ENCODE data around the gene DHX15.

The DHX15 gene

DNA sequence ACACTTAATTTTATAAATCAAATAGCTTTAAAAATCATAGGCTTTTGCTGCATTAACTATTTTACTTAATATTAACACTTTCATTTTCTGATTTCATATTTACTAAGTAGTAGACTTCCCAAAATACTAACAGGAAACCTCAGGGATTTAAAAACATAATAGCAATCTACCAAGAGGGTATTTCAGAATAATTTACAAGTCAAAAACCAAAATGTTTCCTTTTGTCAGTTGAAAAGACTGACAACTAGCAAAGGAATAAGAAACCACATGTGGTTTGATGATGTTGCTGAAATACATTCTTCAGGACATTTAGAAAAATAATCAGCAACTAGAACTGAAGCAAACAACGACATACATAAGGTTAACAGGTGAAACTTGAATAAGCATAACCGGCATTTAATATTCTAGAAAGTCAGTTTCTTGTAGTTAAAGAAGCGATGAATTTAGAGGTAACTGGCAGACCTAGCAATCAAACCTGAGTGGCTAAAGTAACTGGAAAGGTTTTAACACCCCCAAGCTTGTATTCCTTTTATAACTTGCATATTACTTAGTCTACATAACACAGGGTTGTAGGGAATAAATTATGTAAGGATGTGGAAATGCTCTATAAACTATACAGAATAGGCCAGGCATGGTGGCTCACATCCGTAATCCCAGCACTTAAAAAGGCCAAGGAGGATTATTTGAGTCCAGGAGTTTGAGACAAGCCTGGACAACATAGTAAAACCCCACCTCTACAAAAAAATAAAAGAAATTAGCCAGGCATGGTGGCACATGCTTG is 40.0 kb downstream of the DHX15 start:
- Mint-ChIP-seq H3K9me3 (no peaks in the 10 kb centered on the region), H3K4me3 (no peak overlapping the region), H3K4me1 (peaks cover 8% of the 10 kb centered on the region), H3K36me3 (peaks cover 19% of the 10 kb centered on the region), H3K27ac (peak overlapping the region; percentile 24), H3K27me3 (no peaks in the 10 kb centered on the region)
- no peak for DNase-seq (ENCODE audit: low spot score in 2 of 2)
- ATAC-seq (ENCODE audit: low read depth) = no peak

DNA sequence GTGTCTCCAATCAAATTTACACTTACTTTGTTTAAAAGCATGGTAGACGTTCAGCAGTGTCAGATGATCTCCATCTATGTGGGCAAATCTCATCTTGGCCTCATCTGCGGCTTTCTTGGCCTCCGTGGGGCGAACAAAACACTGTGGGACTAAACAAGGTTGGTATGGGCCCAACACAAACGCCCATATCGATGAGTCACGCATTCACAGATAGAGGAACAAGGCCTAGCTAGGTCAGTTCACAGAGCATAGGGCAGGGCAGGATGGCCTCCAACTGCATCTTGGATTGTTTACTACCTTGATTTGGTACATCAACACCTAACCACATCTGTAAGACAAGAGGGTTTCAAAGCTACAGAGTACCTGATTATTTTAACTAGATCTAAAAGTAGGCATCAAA is 47.3 kb downstream of the DHX15 start:
- Mint-ChIP-seq H3K4me1 (no peaks in the 10 kb centered on the region), H3K36me3 (peaks cover 18% of the 10 kb centered on the region), H3K27me3 (no peaks in the 10 kb centered on the region), H3K27ac (no peak overlapping the region), H3K9me3 (no peaks in the 10 kb centered on the region), H3K4me3 (no peak overlapping the region)
- ATAC-seq (ENCODE audit: low read depth) (no peak), DNase-seq (ENCODE audit: low spot score in 2 of 2) (no peak)

DNA sequence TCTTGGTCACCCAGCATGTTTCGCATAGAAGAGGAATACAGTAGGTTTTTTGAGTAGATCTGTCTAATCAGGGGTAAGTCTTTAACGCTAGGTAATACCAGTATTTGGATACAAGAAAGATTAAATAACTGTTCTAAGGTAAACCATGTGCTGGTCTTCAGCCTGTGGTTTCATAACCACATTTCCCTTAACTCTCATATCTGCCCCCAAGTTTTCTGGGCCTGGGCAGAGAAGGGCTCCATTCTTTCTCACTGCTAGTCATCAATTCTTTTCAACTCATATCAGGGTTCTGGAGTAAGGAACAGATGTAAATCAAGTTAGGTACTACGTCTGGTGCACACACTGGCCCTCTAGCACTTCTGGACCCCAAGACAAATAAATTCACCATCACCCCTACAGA is 49.0 kb downstream of the DHX15 start:
- H3K27me3 Mint-ChIP-seq = no peaks in the 10 kb centered on the region
- peaks cover 20% of the 10 kb centered on the region for H3K36me3 Mint-ChIP-seq
- H3K9me3 Mint-ChIP-seq = no peaks in the 10 kb centered on the region
- no peak overlapping the region for H3K27ac Mint-ChIP-seq
- no peak overlapping the region for H3K4me3 Mint-ChIP-seq
- no peaks in the 10 kb centered on the region for H3K4me1 Mint-ChIP-seq
- DNase-seq (ENCODE audit: low spot score in 2 of 2) (no peak), ATAC-seq (ENCODE audit: low read depth) (no peak)

DNA sequence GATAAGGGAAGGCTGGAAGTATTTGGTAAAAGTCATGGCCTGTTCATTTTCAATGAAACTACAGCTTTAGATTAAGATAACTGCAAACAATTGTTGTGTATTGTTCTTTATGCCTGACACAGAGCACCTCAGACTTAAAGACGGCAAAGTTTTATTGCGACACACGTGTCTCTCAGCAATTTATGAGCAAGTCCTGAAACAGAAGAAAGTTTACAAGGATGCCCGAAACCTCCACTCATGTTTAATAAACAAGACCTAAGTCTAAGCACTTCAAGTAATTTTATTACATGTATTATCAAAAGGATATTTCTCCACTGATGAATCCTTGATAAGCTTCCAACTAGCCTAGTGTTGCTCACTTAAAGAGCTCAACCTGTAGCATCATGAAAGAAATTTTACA is 51.0 kb downstream of the DHX15 start:
- H3K4me1 Mint-ChIP-seq = no peaks in the 10 kb centered on the region
- no peaks in the 10 kb centered on the region for H3K9me3 Mint-ChIP-seq
- ATAC-seq (ENCODE audit: low read depth) = no peak
- no peak overlapping the region for H3K27ac Mint-ChIP-seq
- no peak overlapping the region for H3K4me3 Mint-ChIP-seq
- DNase-seq (ENCODE audit: low spot score in 2 of 2) = no peak
- peaks cover 16% of the 10 kb centered on the region for H3K36me3 Mint-ChIP-seq
- H3K27me3 Mint-ChIP-seq = no peaks in the 10 kb centered on the region

DNA sequence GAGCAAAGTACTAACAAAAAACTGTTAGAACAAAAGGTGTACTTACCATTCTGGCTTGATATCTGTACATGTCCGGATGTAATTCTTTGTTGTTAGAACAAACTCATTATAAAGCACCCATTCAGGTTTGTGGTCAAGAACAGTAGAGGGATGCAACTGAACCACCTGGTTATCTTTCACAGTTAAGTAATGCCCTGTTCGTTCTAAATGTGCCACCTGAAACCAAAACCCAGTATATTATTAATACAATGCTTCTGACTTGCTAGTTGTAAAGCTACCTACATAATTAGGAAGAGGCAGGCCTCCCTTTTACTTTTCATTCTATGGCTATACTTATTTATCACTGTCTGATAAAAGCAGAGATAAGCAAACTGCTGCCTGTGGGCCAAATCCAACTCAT is 54.8 kb downstream of the DHX15 start:
- Mint-ChIP-seq H3K4me3 (no peak overlapping the region), H3K36me3 (peaks cover 26% of the 10 kb centered on the region), H3K4me1 (no peaks in the 10 kb centered on the region), H3K9me3 (no peaks in the 10 kb centered on the region), H3K27ac (no peak overlapping the region), H3K27me3 (no peaks in the 10 kb centered on the region)
- ATAC-seq (ENCODE audit: low read depth) = no peak
- DNase-seq (ENCODE audit: low spot score in 2 of 2) = no peak

DNA sequence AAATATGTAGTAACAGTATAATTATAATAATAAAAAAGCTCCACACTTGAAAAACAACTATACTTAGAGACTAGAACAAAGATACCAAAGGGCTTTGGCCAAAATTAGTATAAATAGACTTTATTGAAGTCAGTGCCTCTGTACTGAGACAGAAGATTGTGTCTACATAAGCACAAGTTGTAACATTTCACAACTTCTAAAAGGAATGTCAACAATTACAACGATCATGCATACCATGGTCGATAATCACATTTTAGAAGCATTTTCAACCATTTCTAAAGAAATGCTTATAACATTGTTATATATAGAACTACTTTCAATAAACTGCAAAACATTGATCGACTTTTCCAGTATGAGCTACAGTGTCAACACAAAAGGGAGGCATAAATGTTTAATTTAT is 57.0 kb downstream of the DHX15 start:
- peaks cover 28% of the 10 kb centered on the region for H3K36me3 Mint-ChIP-seq
- H3K4me3 Mint-ChIP-seq = no peak overlapping the region
- no peak for DNase-seq (ENCODE audit: low spot score in 2 of 2)
- no peak overlapping the region for H3K27ac Mint-ChIP-seq
- H3K27me3 Mint-ChIP-seq = no peaks in the 10 kb centered on the region
- no peaks in the 10 kb centered on the region for H3K4me1 Mint-ChIP-seq
- ATAC-seq (ENCODE audit: low read depth) = no peak
- no peaks in the 10 kb centered on the region for H3K9me3 Mint-ChIP-seq

DNA sequence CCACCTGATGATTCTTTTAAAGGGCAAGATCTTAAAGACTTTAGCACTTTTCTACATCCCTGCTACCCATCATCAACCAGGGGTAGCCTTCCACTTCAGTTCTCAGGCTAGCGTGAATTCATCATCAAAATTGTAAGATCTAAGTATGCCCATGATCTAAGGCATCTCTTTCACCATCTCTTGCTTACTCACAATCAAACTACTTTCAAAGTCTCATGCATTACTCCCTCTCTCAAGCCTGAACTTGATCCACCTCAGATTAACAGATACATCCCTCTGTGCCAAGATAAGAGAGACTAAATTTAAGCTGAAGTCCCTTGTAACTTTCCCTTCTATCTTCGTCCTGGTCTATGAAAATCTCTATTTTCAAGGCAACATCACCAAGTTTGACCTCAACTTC is 62.8 kb downstream of the DHX15 start:
- no peak for ATAC-seq (ENCODE audit: low read depth)
- Mint-ChIP-seq H3K4me1 (peaks cover 3% of the 10 kb centered on the region), H3K27me3 (no peaks in the 10 kb centered on the region), H3K4me3 (no peak overlapping the region), H3K9me3 (no peaks in the 10 kb centered on the region), H3K36me3 (peaks cover 32% of the 10 kb centered on the region), H3K27ac (peak overlapping the region; percentile 22)
- DNase-seq (ENCODE audit: low spot score in 2 of 2) = no peak

DNA sequence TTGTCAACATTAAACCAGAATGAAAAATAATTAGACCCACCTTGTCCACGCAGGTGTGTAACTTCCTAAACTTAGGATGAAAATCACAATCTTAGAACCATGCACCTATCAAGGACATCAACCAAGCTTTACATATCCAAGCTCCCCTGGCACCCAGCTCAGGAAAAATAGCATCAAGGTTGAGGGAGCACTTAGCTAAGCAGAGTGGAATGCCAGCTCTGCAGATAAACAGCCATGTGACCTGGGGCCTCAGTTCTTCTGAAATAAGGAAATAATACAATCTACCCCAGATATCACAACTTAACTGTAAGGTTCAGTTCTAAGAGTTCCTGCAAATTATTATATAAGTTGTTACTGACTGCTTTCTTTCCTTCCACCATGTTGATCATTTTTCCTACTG is 64.7 kb downstream of the DHX15 start:
- Mint-ChIP-seq H3K27ac (no peak overlapping the region), H3K4me1 (peaks cover 3% of the 10 kb centered on the region), H3K27me3 (no peaks in the 10 kb centered on the region), H3K9me3 (no peaks in the 10 kb centered on the region), H3K4me3 (no peak overlapping the region), H3K36me3 (peaks cover 22% of the 10 kb centered on the region)
- DNase-seq (ENCODE audit: low spot score in 2 of 2) = no peak
- no peak for ATAC-seq (ENCODE audit: low read depth)

DNA sequence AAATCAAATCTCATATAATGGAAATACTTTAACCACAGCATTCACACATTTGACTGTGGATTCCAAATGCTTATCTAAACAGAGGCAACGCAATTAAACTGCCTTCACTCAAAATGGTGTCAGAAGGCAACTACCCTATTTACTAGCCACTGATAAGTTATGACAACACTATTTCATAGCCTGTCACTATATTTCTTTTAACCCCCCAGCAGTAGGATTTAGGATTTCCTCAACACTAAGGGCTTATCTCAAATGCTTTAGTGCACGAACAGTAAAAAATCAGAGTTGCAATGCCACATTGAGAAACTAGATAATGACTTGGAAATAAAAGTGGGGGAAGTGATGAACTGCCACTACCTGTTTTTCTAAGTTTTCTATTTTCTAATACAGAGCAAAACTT is 66.7 kb downstream of the DHX15 start:
- no peak overlapping the region for H3K27ac Mint-ChIP-seq
- H3K27me3 Mint-ChIP-seq = no peaks in the 10 kb centered on the region
- H3K4me3 Mint-ChIP-seq = no peak overlapping the region
- H3K4me1 Mint-ChIP-seq = peaks cover 3% of the 10 kb centered on the region
- ATAC-seq (ENCODE audit: low read depth) (no peak), DNase-seq (ENCODE audit: low spot score in 2 of 2) (no peak)
- no peaks in the 10 kb centered on the region for H3K9me3 Mint-ChIP-seq
- H3K36me3 Mint-ChIP-seq = peaks cover 18% of the 10 kb centered on the region

DNA sequence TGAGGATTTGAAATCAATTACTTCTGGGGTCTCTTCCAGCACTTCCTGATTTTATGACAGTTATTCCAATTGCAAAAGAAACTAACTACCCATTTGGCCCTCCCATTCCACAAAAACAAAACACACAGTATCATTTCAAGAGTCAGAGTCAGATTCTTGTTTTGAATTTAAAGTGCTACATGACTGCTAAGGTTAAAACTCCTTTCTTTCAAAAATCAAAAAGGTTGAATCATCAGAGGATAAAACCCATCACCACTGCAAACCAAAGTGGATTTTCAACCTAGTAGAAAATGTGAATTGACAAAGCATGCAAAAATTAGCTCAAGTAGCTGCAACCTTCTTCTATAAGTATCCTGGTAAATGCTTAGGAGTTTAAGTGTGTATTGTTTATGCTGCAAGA is 67.4 kb downstream of the DHX15 start:
- Mint-ChIP-seq H3K27me3 (no peaks in the 10 kb centered on the region), H3K27ac (no peak overlapping the region), H3K36me3 (peaks cover 14% of the 10 kb centered on the region), H3K9me3 (no peaks in the 10 kb centered on the region), H3K4me1 (peaks cover 3% of the 10 kb centered on the region), H3K4me3 (no peak overlapping the region)
- ATAC-seq (ENCODE audit: low read depth) (no peak), DNase-seq (ENCODE audit: low spot score in 2 of 2) (no peak)

DNA sequence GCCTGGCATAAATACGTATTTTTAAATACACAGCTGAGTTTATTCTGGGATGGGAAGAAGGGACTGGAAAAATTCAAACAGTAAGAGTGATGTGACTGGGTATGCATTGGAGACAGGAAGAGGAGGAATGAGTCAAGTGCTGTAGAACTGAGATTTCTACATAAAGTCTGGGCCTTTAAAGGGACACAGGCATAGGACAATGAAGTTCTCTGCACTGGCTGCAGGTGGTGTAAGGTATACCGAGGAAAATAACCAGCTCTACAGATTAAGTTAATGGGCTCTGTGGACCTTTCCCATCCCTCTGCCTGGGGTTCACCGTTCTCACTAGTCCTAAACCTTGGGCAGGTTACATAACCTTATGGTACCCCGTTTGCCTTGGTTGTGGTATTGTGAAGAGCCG is 68.7 kb downstream of the DHX15 start:
- no peak for ATAC-seq (ENCODE audit: low read depth)
- H3K36me3 Mint-ChIP-seq = peaks cover 5% of the 10 kb centered on the region
- H3K4me3 Mint-ChIP-seq = no peak overlapping the region
- H3K27me3 Mint-ChIP-seq = no peaks in the 10 kb centered on the region
- DNase-seq (ENCODE audit: low spot score in 2 of 2) = no peak
- H3K9me3 Mint-ChIP-seq = no peaks in the 10 kb centered on the region
- H3K27ac Mint-ChIP-seq = no peak overlapping the region
- peaks cover 3% of the 10 kb centered on the region for H3K4me1 Mint-ChIP-seq

DNA sequence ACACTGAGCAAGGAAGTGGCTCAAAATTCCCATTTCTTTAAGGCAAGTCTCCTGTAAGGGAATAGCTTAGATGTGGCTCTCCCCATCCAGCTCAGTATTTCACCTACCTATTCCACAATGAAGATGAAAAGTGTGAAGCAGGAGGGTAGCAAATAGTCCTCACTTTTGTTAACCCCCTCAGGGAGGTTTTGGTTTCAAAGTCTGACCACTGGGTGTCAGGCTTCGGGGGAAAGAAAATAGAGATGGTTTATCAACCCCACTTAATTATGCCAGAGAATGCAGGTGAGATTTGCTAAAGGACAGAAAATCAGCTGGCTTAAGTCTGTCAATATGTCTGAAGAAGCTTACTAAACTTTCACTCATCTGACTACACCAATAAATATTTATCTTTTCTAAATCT is 69.5 kb downstream of the DHX15 start:
- H3K9me3 Mint-ChIP-seq = no peaks in the 10 kb centered on the region
- H3K27ac Mint-ChIP-seq = no peak overlapping the region
- H3K4me3 Mint-ChIP-seq = no peak overlapping the region
- no peaks in the 10 kb centered on the region for H3K27me3 Mint-ChIP-seq
- no peak for ATAC-seq (ENCODE audit: low read depth)
- H3K4me1 Mint-ChIP-seq = peaks cover under 1% of the 10 kb centered on the region
- no peak for DNase-seq (ENCODE audit: low spot score in 2 of 2)
- peaks cover 2% of the 10 kb centered on the region for H3K36me3 Mint-ChIP-seq

DNA sequence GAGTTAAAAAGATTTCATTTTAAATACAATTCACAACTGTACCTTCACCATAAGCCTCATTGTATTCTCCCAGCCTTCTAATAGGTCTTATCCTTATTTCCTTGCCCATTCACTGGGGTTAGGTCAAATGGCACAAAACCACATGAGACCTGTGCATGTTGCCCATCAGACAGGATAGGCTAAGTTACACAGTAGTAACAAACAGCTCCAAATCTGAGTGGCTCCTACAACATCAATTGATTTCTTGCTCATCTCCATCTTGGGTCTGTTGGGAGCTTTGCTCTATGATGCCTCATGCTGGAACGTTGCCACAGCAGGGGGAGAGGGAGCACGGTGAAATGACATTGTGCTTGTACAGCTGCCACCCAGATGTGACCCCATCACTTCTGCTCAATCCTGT is 70.6 kb downstream of the DHX15 start:
- no peak for ATAC-seq (ENCODE audit: low read depth)
- Mint-ChIP-seq H3K27ac (no peak overlapping the region), H3K9me3 (no peaks in the 10 kb centered on the region), H3K36me3 (peaks cover 2% of the 10 kb centered on the region), H3K4me3 (no peak overlapping the region), H3K27me3 (no peaks in the 10 kb centered on the region), H3K4me1 (no peaks in the 10 kb centered on the region)
- DNase-seq (ENCODE audit: low spot score in 2 of 2) = no peak

DNA sequence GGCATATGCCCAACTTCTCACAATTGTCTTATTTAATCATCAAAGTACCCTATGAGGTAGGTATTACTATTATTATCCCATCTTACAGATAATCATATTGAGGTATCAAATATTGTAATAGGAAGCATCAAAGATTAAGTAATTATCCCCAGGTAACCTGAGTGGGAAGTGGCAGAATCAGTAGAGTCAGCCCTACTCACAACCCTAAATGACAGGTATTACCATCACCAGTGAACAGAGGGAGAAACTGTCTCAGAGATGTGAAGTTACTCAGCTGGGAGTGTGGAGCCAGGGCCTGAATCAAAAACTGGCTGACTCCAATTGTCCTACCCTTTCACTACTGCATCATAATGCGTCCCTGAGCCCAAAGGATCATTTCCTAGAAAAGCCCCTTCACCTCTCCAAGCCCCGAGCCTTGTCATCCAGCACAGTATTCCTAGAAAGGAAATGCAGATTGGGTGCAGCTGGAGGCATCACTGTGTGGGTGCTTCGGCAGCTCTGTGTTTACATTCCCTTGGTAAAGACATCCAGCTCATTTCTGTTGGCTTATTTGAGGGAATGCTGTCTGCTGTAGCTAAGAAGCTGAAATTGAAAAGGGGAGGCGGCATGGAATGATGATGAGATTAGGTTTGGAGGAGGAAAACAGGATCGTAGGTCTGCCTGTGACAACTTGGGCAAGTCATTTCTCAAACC is 72.8 kb downstream of the DHX15 start:
- Mint-ChIP-seq H3K4me1 (no peaks in the 10 kb centered on the region), H3K27ac (no peak overlapping the region), H3K36me3 (no peaks in the 10 kb centered on the region), H3K4me3 (no peak overlapping the region), H3K9me3 (no peaks in the 10 kb centered on the region), H3K27me3 (peaks cover 2% of the 10 kb centered on the region)
- no peak for ATAC-seq (ENCODE audit: low read depth)
- DNase-seq (ENCODE audit: low spot score in 2 of 2) = no peak

DNA sequence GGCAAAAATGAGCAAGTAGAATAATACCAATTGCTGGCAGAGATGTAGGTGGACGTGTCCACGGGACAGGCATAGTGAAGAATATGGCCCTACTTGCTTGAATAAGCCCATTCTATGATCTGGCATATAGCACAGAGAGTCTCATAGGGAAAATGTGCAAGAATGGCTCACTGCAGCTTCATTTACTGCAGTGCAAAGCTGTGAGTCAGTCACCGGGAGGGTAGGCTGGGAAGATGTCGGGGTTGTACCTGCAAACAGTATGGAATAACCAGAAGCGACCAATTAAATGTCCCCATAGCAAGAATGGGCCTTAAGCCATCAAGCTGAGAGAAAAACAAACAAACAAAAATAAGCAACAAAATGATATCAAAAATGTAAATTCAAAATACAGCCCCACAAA is 74.3 kb downstream of the DHX15 start:
- H3K4me3 Mint-ChIP-seq = no peak overlapping the region
- H3K4me1 Mint-ChIP-seq = no peaks in the 10 kb centered on the region
- H3K27ac Mint-ChIP-seq = no peak overlapping the region
- H3K27me3 Mint-ChIP-seq = peaks cover 2% of the 10 kb centered on the region
- H3K9me3 Mint-ChIP-seq = no peaks in the 10 kb centered on the region
- no peak for DNase-seq (ENCODE audit: low spot score in 2 of 2)
- H3K36me3 Mint-ChIP-seq = no peaks in the 10 kb centered on the region
- ATAC-seq (ENCODE audit: low read depth) = no peak

Measured in memory B cell (primary cell).